GM23338 (cell line): ENCODE data around the gene USP19.

Experiments used
- CREB1 ChIP-seq: fragments of 250-450 bp; sonication (Bioruptor Pico); IDR thresholded peaks from 2 replicates; pipeline ENCODE4 v1.5.0; 2020; ENCODE audit warnings: low read depth, mild to moderate bottlenecking, moderate library complexity
- EZH2 ChIP-seq: fragments of 200-600 bp; sonication (generic); IDR thresholded peaks from one replicate; pipeline ENCODE4 v1.8.0; 2017; ENCODE audit warnings: antibody characterized with exemption, mild to moderate bottlenecking, low read depth; ENCODE audit not compliant: unreplicated experiment
- EZH2phosphoT487 ChIP-seq: fragments of 200-600 bp; sonication (generic); IDR thresholded peaks from one replicate; pipeline ENCODE4 v1.8.1; 2018; ENCODE audit warnings: antibody characterized with exemption; ENCODE audit not compliant: unreplicated experiment
- JUNB ChIP-seq: IDR thresholded peaks from one replicate; pipeline ENCODE4 v1.6.1; 2016; ENCODE audit warnings: antibody characterized with exemption; ENCODE audit not compliant: unreplicated experiment
- NANOG ChIP-seq: IDR thresholded peaks from 2 replicates; pipeline ENCODE4 v1.6.1; 2016; ENCODE audit warnings: antibody characterized with exemption, borderline replicate concordance
- POLR2AphosphoS5 ChIP-seq: IDR thresholded peaks from 2 replicates; pipeline ENCODE4 v1.6.1; 2016; ENCODE audit warnings: antibody characterized with exemption, low read depth
- STAT1 ChIP-seq: IDR thresholded peaks from one replicate; pipeline ENCODE4 v1.6.1; 2016; ENCODE audit warnings: antibody characterized with exemption; ENCODE audit not compliant: unreplicated experiment
- ZNF114 ChIP-seq: fragments of 250-450 bp; sonication (Bioruptor Pico); IDR thresholded peaks from 2 replicates; pipeline ENCODE4 v1.5.0; 2020; ENCODE audit warnings: mild to moderate bottlenecking, moderate library complexity
- TF ChIP-seq, protein P1 (sequence below), 2 experiments: fragments of 200-600 bp in 1 of 2; sonication (generic) in 1 of 2; conservative IDR thresholded peaks; 2 replicates each; pipeline versions ENCODE4 v1.5.1 to v1.6.1; 2016 to 2017; ENCODE audit warnings: antibody characterized with exemption in 2 of 2, low read depth in 2 of 2, mild to moderate bottlenecking in 2 of 2, moderate library complexity in 1 of 2
- TF ChIP-seq, protein P2 (sequence below): IDR thresholded peaks from one replicate; pipeline ENCODE4 v1.6.1; 2018; ENCODE audit warnings: antibody characterized with exemption; ENCODE audit not compliant: unreplicated experiment
- TF ChIP-seq, protein P3 (sequence below): IDR thresholded peaks from 2 replicates; pipeline ENCODE4 v1.6.1; 2016; ENCODE audit warnings: antibody characterized with exemption

DNA sequence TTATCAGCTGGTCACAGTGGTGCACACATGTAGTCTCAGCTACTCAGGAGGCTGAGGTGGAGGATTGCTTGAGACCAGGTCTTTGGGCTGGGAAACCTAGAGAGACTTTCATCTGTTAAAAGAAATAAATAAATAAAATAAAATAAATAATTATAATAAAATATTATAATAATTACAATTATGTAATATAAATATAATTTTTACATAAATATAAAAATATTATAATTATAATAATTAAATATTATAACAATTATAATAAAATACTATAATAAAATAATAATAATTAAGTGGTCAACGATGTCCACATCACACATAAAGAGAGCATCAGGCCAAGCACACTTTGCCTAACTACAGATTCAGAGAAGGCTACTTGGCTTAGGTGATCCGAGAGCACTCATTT lies 41.4 kb downstream of the USP19 start:
- TF ChIP-seq EZH2phosphoT487 (no peak), CREB1 (CRISPR knock-in tag) (no peak), EZH2 (no peak), POLR2AphosphoS5 (no peak), JUNB (no peak), STAT1 (no peak), ZNF114 (CRISPR knock-in tag) (no peak), NANOG (no peak)
- TF ChIP-seq, protein P1, sequence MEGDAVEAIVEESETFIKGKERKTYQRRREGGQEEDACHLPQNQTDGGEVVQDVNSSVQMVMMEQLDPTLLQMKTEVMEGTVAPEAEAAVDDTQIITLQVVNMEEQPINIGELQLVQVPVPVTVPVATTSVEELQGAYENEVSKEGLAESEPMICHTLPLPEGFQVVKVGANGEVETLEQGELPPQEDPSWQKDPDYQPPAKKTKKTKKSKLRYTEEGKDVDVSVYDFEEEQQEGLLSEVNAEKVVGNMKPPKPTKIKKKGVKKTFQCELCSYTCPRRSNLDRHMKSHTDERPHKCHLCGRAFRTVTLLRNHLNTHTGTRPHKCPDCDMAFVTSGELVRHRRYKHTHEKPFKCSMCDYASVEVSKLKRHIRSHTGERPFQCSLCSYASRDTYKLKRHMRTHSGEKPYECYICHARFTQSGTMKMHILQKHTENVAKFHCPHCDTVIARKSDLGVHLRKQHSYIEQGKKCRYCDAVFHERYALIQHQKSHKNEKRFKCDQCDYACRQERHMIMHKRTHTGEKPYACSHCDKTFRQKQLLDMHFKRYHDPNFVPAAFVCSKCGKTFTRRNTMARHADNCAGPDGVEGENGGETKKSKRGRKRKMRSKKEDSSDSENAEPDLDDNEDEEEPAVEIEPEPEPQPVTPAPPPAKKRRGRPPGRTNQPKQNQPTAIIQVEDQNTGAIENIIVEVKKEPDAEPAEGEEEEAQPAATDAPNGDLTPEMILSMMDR (conservative IDR thresholded peaks at IDR 0.05; ENCODE audit: low read depth in 2 of 2), result no peak
- TF ChIP-seq, protein P2, sequence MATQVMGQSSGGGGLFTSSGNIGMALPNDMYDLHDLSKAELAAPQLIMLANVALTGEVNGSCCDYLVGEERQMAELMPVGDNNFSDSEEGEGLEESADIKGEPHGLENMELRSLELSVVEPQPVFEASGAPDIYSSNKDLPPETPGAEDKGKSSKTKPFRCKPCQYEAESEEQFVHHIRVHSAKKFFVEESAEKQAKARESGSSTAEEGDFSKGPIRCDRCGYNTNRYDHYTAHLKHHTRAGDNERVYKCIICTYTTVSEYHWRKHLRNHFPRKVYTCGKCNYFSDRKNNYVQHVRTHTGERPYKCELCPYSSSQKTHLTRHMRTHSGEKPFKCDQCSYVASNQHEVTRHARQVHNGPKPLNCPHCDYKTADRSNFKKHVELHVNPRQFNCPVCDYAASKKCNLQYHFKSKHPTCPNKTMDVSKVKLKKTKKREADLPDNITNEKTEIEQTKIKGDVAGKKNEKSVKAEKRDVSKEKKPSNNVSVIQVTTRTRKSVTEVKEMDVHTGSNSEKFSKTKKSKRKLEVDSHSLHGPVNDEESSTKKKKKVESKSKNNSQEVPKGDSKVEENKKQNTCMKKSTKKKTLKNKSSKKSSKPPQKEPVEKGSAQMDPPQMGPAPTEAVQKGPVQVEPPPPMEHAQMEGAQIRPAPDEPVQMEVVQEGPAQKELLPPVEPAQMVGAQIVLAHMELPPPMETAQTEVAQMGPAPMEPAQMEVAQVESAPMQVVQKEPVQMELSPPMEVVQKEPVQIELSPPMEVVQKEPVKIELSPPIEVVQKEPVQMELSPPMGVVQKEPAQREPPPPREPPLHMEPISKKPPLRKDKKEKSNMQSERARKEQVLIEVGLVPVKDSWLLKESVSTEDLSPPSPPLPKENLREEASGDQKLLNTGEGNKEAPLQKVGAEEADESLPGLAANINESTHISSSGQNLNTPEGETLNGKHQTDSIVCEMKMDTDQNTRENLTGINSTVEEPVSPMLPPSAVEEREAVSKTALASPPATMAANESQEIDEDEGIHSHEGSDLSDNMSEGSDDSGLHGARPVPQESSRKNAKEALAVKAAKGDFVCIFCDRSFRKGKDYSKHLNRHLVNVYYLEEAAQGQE, result no peak
- TF ChIP-seq, protein P3, sequence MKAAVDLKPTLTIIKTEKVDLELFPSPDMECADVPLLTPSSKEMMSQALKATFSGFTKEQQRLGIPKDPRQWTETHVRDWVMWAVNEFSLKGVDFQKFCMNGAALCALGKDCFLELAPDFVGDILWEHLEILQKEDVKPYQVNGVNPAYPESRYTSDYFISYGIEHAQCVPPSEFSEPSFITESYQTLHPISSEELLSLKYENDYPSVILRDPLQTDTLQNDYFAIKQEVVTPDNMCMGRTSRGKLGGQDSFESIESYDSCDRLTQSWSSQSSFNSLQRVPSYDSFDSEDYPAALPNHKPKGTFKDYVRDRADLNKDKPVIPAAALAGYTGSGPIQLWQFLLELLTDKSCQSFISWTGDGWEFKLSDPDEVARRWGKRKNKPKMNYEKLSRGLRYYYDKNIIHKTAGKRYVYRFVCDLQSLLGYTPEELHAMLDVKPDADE, result no peak
